Trophoblast cell (in vitro differentiated cells and primary cell): ENCODE results near the gene SPIB.

Source experiments
- DNase-seq, 2 donors: peaks; one replicate each; pipeline ENCODE4 v3.0.0-alpha.2; 2016
- H2AFZ ChIP-seq: 2 replicates; pipeline ENCODE4 v1.6.1; 2013; ENCODE audit warnings: low read length, moderate library complexity, mild to moderate bottlenecking; ENCODE audit not compliant: insufficient read depth, poor library complexity
- H2AK5ac ChIP-seq: 2 replicates; pipeline ENCODE4 v1.6.1; 2013; ENCODE audit warnings: mild to moderate bottlenecking, low read length
- H2BK120ac ChIP-seq: 2 replicates; pipeline ENCODE4 v1.6.1; 2013; ENCODE audit warnings: low read length, mild to moderate bottlenecking, moderate library complexity; ENCODE audit not compliant: insufficient read depth, poor library complexity
- H2BK12ac ChIP-seq: 2 replicates; pipeline ENCODE4 v1.6.1; 2013; ENCODE audit warnings: mild to moderate bottlenecking, low read length, moderate library complexity
- H2BK5ac ChIP-seq: 2 replicates; pipeline ENCODE4 v1.6.1; 2013; ENCODE audit warnings: low read length, low read depth, moderate library complexity, mild to moderate bottlenecking; ENCODE audit not compliant: poor library complexity
- H3K14ac ChIP-seq: 2 replicates; pipeline ENCODE4 v1.6.1; 2013; ENCODE audit warnings: mild to moderate bottlenecking, low read length
- H3K18ac ChIP-seq: 2 replicates; pipeline ENCODE4 v1.6.1; 2013; ENCODE audit warnings: mild to moderate bottlenecking, low read length
- H3K23ac ChIP-seq: 2 replicates; pipeline ENCODE4 v1.6.1; 2013; ENCODE audit warnings: low read length
- H3K27ac ChIP-seq: 2 replicates; pipeline ENCODE4 v1.5.1; 2013; ENCODE audit warnings: low read depth, mild to moderate bottlenecking, inconsistent platforms, low read length, moderate library complexity
- H3K27me3 ChIP-seq: 2 replicates; pipeline ENCODE4 v1.6.1; 2013; ENCODE audit warnings: inconsistent platforms, mild to moderate bottlenecking, low read length, moderate library complexity; ENCODE audit not compliant: insufficient read depth
- H3K36me3 ChIP-seq, 2 experiments: 1 replicate in 1 of 2; 2 replicates in 1 of 2; pipeline ENCODE4 v1.6.1; 2013; ENCODE audit warnings: low read length in 2 of 2, mild to moderate bottlenecking in 2 of 2, moderate library complexity in 1 of 2; ENCODE audit not compliant: insufficient read depth in 2 of 2, control insufficient read depth in 1 of 2
- H3K4ac ChIP-seq: 2 replicates; pipeline ENCODE4 v1.6.1; 2013; ENCODE audit warnings: low read depth, mild to moderate bottlenecking, low read length, moderate library complexity
- H3K4me1 ChIP-seq, 2 experiments: 1 replicate in 1 of 2; 2 replicates in 1 of 2; pipeline ENCODE4 v1.6.1; 2013; ENCODE audit warnings: low read length in 2 of 2, mild to moderate bottlenecking in 2 of 2, moderate library complexity in 1 of 2; ENCODE audit not compliant: insufficient read depth in 2 of 2, control insufficient read depth in 1 of 2
- H3K4me2 ChIP-seq: 2 replicates; pipeline ENCODE4 v1.6.1; 2013; ENCODE audit warnings: inconsistent platforms, mild to moderate bottlenecking, low read length, moderate library complexity
- H3K4me3 ChIP-seq: 2 replicates; pipeline ENCODE4 v1.5.1; 2013; ENCODE audit warnings: mild to moderate bottlenecking, low read depth, low read length, inconsistent platforms
- H3K79me1 ChIP-seq: one replicate; pipeline ENCODE4 v1.6.1; 2013; ENCODE audit warnings: low read length
- H3K79me2 ChIP-seq: 2 replicates; pipeline ENCODE4 v1.6.1; 2013; ENCODE audit warnings: low read length, mild to moderate bottlenecking; ENCODE audit not compliant: control insufficient read depth, insufficient read depth, poor library complexity
- H3K9ac ChIP-seq: 2 replicates; pipeline ENCODE4 v1.6.1; 2013; ENCODE audit warnings: mild to moderate bottlenecking, low read length
- H3K9me3 ChIP-seq: 2 replicates; pipeline ENCODE4 v1.6.1; 2013; ENCODE audit warnings: low read depth, mild to moderate bottlenecking, control low read depth, inconsistent platforms, low read length; ENCODE audit not compliant: insufficient read depth
- H4K12ac ChIP-seq: 2 replicates; pipeline ENCODE4 v1.6.1; 2013; ENCODE audit warnings: low read depth, mild to moderate bottlenecking, low read length, moderate library complexity
- H4K8ac ChIP-seq: 2 replicates; pipeline ENCODE4 v1.6.1; 2013; ENCODE audit warnings: low read depth, mild to moderate bottlenecking, low read length, moderate library complexity
- H4K91ac ChIP-seq: one replicate; pipeline ENCODE4 v1.6.1; 2013; ENCODE audit warnings: low read depth, mild to moderate bottlenecking, low read length, moderate library complexity
- WGBS: extraction: QIAGEN DNeasy Blood & Tissue Kit; methylation state at CpG from one replicate; pipeline ENCODE4 v1.1.7; 2013; ENCODE audit warnings: missing lambda C conversion rate; ENCODE audit not compliant: insufficient read length, insufficient coverage; ENCODE audit errors: extremely low coverage; 5-methylcytosine and 5-hydroxymethylcytosine counted together

SPIB gene

DNA sequence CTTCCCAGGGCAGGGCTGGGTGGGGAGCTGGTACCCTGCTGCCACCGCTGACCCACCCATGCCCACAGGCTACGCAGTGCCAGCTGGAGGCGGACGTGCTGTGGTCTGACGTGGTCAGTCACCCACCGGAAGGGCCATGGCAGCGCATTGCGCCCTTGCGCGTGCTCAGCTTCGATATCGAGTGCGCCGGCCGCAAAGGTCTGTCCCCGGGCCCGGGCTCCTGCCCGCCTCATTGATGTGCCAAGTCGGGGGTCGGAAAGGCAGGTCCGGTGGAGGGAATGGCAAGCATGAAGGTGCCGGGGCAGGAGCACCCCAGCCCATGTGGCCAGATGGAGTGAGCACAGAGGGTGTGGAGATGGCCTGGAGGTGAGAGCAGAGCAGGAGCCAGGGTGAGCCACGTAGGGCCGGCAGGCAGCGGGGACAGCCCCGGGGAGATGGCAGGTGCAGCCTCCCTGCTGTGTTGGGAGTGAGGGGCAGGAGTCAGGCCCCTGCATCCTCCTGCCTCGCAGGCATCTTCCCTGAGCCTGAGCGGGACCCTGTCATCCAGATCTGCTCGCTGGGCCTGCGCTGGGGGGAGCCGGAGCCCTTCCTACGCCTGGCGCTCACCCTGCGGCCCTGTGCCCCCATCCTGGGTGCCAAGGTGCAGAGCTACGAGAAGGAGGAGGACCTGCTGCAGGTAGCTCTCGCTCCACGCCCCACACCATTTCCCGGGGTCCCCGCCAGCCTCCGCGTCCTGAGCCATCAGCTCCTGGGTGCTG lies 16.0 kb upstream of the SPIB start:
- H3K14ac ChIP-seq: no peak overlapping the region
- H3K9me3 ChIP-seq: peaks cover 4% of the 10 kb centered on the region
- H3K4ac ChIP-seq: no peak overlapping the region
- H2BK120ac ChIP-seq: no peak overlapping the region
- H3K27me3 ChIP-seq: no peaks in the 10 kb centered on the region
- H2BK5ac ChIP-seq: no peak overlapping the region
- H3K4me3 ChIP-seq: no peak overlapping the region
- H3K79me2 ChIP-seq: no peaks in the 10 kb centered on the region
- no peak overlapping the region for H2AK5ac ChIP-seq
- DNase-seq: no peak
- H3K18ac ChIP-seq: no peak overlapping the region
- no peak overlapping the region for H3K27ac ChIP-seq
- no CpG with 5 or more reads among the region's 41 CpGs for WGBS
- no peak overlapping the region for H4K8ac ChIP-seq
- no peak overlapping the region for H2AFZ ChIP-seq
- H3K23ac ChIP-seq: no peak overlapping the region
- H3K4me1 ChIP-seq: no peaks in the 10 kb centered on the region
- H3K79me1 ChIP-seq: no peaks in the 10 kb centered on the region
- H3K36me3 ChIP-seq: peaks cover 60 to 61% of the 10 kb centered on the region in 2 experiments
- no peak overlapping the region for H2BK12ac ChIP-seq
- H4K12ac ChIP-seq: no peak overlapping the region
- no peak overlapping the region for H3K9ac ChIP-seq
- no peak overlapping the region for H3K4me2 ChIP-seq
- no peak overlapping the region for H4K91ac ChIP-seq

DNA sequence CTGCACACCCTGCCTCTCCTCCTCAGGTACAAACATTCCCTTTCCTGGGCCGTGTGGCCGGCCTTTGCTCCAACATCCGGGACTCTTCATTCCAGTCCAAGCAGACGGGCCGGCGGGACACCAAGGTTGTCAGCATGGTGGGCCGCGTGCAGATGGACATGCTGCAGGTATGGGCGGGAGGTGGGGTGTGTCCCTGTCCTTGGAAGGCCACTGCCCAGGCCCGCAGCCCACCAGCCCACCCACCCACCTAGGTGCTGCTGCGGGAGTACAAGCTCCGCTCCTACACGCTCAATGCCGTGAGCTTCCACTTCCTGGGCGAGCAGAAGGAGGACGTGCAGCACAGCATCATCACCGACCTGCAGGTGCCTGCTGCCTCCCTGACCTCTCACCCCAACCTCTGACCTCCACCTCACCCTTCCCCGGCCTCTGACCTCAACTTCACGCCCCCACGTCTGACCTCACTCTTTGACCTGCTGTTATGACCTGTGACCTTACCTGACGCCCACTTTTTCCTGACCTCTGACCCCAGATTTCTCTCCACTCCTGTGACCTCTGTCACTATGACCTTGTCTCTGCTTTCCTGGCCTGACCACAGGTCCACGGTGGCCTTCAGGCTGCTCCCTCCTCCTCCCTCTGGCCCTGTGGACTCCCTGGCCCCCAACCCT lies 12.4 kb upstream of the SPIB start:
- no CpG with 5 or more reads among the region's 22 CpGs for WGBS
- H3K36me3 ChIP-seq: peaks cover 76 to 77% of the 10 kb centered on the region in 2 experiments
- H2BK12ac ChIP-seq: no peak overlapping the region
- peaks cover 6% of the 10 kb centered on the region for H3K9me3 ChIP-seq
- no peaks in the 10 kb centered on the region for H3K79me2 ChIP-seq
- no peak overlapping the region for H3K18ac ChIP-seq
- no peak overlapping the region for H3K4me2 ChIP-seq
- peak overlapping the region; percentile 23 for H3K4me3 ChIP-seq
- H3K4ac ChIP-seq: no peak overlapping the region
- no peak overlapping the region for H3K14ac ChIP-seq
- no peak overlapping the region for H4K12ac ChIP-seq
- H4K8ac ChIP-seq: no peak overlapping the region
- no peaks in the 10 kb centered on the region for H3K79me1 ChIP-seq
- H3K27ac ChIP-seq: no peak overlapping the region
- H3K9ac ChIP-seq: no peak overlapping the region
- no peak overlapping the region for H2BK5ac ChIP-seq
- no peak for DNase-seq
- no peak overlapping the region for H2AFZ ChIP-seq
- no peak overlapping the region for H3K23ac ChIP-seq
- H4K91ac ChIP-seq: no peak overlapping the region
- no peak overlapping the region for H2AK5ac ChIP-seq
- no peaks in the 10 kb centered on the region for H3K4me1 ChIP-seq
- no peak overlapping the region for H2BK120ac ChIP-seq
- H3K27me3 ChIP-seq: no peaks in the 10 kb centered on the region

DNA sequence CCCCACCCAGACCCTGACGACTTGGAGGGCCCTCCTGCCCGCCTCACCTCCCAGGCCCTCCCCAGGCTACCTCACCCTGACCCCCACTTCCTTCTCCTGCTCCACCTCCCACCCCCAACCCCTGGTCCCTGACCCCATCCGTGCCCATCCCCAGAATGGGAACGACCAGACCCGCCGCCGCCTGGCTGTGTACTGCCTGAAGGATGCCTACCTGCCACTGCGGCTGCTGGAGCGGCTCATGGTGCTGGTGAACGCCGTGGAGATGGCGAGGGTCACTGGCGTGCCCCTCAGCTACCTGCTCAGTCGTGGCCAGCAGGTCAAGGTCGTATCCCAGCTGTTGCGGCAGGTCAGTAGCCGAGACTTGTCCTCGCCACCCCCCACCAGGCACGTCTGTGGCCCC lies 11.9 kb upstream of the SPIB start:
- Histone ChIP-seq H3K4me2 (no peak overlapping the region), H3K36me3 (peaks cover 71 to 72% of the 10 kb centered on the region in 2 experiments), H4K12ac (no peak overlapping the region), H3K9me3 (peaks cover 6% of the 10 kb centered on the region), H2BK120ac (no peak overlapping the region), H3K27ac (no peak overlapping the region), H2AFZ (no peak overlapping the region), H3K14ac (no peak overlapping the region), H3K9ac (no peak overlapping the region), H3K79me1 (no peaks in the 10 kb centered on the region), H3K79me2 (no peaks in the 10 kb centered on the region), H4K8ac (no peak overlapping the region), H3K4me3 (no peak overlapping the region), H2BK5ac (no peak overlapping the region), H3K4ac (no peak overlapping the region), H2AK5ac (no peak overlapping the region), H3K27me3 (no peaks in the 10 kb centered on the region), H3K18ac (no peak overlapping the region), H2BK12ac (no peak overlapping the region), H4K91ac (no peak overlapping the region), H3K4me1 (no peaks in the 10 kb centered on the region), H3K23ac (no peak overlapping the region)
- no peak for DNase-seq
- no CpG with 5 or more reads among the region's 19 CpGs for WGBS

DNA sequence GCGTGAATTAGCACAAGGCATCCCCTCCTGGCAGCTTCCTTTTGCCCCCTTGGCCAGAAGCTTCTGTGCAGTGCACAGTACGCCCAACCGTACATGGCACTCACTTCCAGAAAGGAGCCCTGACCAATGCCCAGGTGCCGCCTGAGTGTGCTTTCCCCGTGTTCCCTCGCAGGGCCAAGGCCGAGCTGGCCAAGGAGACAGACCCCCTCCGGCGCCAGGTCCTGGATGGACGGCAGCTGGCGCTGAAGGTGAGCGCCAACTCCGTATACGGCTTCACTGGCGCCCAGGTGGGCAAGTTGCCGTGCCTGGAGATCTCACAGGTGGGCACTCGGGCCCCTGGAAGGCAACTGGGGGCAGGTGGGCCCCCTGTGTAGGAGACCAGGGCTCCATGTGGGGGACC lies 9.4 kb upstream of the SPIB start:
- peaks cover 6% of the 10 kb centered on the region for H3K9me3 ChIP-seq
- H3K18ac ChIP-seq: no peak overlapping the region
- no CpG with 5 or more reads among the region's 17 CpGs for WGBS

More for the DNA sequence above, 9.4 kb upstream of the SPIB start:
- H2BK12ac ChIP-seq: no peak overlapping the region
- no peak overlapping the region for H2BK120ac ChIP-seq
- H3K9ac ChIP-seq: no peak overlapping the region
- H4K12ac ChIP-seq: no peak overlapping the region
- no peak overlapping the region for H4K8ac ChIP-seq
- no peaks in the 10 kb centered on the region for H3K79me2 ChIP-seq
- H3K4me2 ChIP-seq: no peak overlapping the region
- H3K79me1 ChIP-seq: no peaks in the 10 kb centered on the region
- no peak overlapping the region for H3K14ac ChIP-seq
- H4K91ac ChIP-seq: no peak overlapping the region
- no peak overlapping the region for H3K23ac ChIP-seq
- H2BK5ac ChIP-seq: no peak overlapping the region
- no peak overlapping the region for H3K4me3 ChIP-seq
- peaks cover 54 to 62% of the 10 kb centered on the region in 2 experiments for H3K36me3 ChIP-seq
- H2AK5ac ChIP-seq: no peak overlapping the region
- no peaks in the 10 kb centered on the region for H3K27me3 ChIP-seq
- no peak overlapping the region for H3K27ac ChIP-seq
- H2AFZ ChIP-seq: no peak overlapping the region
- DNase-seq: no peak
- no peak overlapping the region for H3K4ac ChIP-seq
- no peaks in the 10 kb centered on the region for H3K4me1 ChIP-seq
